Neural progenitor cell (in vitro differentiated cells): Measurements from ENCODE around the gene SV2B.

ENCODE experiments used
- EZH2 ChIP-seq: fragments of 200-600 bp; sonication (generic); IDR thresholded peaks from 2 replicates; pipeline ENCODE4 v1.6.1; 2017; ENCODE audit warnings: antibody characterized with exemption, mild to moderate bottlenecking, moderate library complexity
- EZH2phosphoT487 ChIP-seq: fragments of 200-600 bp; sonication (generic); IDR thresholded peaks from 2 replicates; pipeline ENCODE4 v1.6.1; 2017; ENCODE audit warnings: antibody characterized with exemption
- TF ChIP-seq, protein P1 (sequence below): fragments of 200-600 bp; sonication (generic); IDR thresholded peaks from 2 replicates; pipeline ENCODE4 v1.5.1; 2017; ENCODE audit warnings: antibody characterized with exemption, mild to moderate bottlenecking

DNA sequence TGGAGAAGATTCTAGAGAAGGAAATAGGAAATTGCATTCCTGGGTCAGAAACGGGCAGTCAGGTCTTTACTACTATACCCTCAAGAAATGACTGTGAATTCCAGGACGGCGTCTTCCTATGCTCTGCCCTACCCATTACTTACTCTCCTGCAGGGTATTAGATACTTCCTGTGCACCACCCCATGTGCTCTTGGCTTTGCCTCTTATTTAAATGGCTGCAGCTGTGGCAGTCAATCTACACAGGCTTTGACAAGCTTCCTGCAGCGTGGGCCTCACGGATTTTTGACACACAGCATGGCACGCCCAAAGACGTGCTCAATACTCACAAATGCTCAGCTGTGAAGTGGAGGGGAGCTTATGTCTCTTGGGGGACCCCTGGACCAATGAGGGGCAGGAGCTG, 206.1 kb downstream of the SV2B start:
- TF ChIP-seq, protein P1, sequence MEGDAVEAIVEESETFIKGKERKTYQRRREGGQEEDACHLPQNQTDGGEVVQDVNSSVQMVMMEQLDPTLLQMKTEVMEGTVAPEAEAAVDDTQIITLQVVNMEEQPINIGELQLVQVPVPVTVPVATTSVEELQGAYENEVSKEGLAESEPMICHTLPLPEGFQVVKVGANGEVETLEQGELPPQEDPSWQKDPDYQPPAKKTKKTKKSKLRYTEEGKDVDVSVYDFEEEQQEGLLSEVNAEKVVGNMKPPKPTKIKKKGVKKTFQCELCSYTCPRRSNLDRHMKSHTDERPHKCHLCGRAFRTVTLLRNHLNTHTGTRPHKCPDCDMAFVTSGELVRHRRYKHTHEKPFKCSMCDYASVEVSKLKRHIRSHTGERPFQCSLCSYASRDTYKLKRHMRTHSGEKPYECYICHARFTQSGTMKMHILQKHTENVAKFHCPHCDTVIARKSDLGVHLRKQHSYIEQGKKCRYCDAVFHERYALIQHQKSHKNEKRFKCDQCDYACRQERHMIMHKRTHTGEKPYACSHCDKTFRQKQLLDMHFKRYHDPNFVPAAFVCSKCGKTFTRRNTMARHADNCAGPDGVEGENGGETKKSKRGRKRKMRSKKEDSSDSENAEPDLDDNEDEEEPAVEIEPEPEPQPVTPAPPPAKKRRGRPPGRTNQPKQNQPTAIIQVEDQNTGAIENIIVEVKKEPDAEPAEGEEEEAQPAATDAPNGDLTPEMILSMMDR: no peak
- no peak for TF ChIP-seq EZH2
- TF ChIP-seq EZH2phosphoT487: no peak
